OCI-LY7 (cell line): ENCODE results near the gene RUNX1.

Source experiments
- EZH2phosphoT487 ChIP-seq: fragments of 200-600 bp; sonication (generic); IDR thresholded peaks from 2 replicates; pipeline ENCODE4 v1.6.1; 2018; ENCODE audit warnings: low read depth, borderline replicate concordance, mild to moderate bottlenecking, mixed run types, antibody characterized with exemption, low read length, moderate library complexity, mixed read lengths
- TF ChIP-seq, protein P1 (sequence below): fragments of 200-600 bp; sonication (generic); conservative IDR thresholded peaks from 2 replicates; pipeline ENCODE4 v1.5.1; 2014; ENCODE audit warnings: mild to moderate bottlenecking, antibody characterized with exemption, low read length, moderate library complexity, mixed read lengths

DNA sequence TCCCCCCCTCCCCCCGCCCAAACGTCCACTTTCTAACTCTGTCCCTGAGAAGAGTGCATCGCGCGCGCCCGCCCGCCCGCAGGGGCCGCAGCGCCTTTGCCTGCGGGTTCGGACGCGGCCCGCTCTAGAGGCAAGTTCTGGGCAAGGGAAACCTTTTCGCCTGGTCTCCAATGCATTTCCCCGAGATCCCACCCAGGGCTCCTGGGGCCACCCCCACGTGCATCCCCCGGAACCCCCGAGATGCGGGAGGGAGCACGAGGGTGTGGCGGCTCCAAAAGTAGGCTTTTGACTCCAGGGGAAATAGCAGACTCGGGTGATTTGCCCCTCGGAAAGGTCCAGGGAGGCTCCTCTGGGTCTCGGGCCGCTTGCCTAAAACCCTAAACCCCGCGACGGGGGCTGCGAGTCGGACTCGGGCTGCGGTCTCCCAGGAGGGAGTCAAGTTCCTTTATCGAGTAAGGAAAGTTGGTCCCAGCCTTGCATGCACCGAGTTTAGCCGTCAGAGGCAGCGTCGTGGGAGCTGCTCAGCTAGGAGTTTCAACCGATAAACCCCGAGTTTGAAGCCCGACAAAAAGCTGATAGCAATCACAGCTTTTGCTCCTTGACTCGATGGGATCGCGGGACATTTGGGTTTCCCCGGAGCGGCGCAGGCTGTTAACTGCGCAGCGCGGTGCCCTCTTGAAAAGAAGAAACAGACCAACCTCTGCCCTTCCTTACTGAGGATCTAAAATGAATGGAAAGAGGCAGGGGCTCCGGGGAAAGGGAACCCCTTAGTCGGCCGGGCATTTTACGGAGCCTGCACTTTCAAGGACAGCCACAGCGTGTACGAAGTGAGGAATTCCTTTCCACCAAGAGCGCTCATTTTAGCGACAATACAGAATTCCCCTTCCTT lies 158.1 kb downstream of the RUNX1 start:
- TF ChIP-seq, protein P1, sequence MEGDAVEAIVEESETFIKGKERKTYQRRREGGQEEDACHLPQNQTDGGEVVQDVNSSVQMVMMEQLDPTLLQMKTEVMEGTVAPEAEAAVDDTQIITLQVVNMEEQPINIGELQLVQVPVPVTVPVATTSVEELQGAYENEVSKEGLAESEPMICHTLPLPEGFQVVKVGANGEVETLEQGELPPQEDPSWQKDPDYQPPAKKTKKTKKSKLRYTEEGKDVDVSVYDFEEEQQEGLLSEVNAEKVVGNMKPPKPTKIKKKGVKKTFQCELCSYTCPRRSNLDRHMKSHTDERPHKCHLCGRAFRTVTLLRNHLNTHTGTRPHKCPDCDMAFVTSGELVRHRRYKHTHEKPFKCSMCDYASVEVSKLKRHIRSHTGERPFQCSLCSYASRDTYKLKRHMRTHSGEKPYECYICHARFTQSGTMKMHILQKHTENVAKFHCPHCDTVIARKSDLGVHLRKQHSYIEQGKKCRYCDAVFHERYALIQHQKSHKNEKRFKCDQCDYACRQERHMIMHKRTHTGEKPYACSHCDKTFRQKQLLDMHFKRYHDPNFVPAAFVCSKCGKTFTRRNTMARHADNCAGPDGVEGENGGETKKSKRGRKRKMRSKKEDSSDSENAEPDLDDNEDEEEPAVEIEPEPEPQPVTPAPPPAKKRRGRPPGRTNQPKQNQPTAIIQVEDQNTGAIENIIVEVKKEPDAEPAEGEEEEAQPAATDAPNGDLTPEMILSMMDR, result no peak
- no peak for TF ChIP-seq EZH2phosphoT487
